Thoracic aorta (tissue), 2 donors: ENCODE results near the gene TRPC4AP. TPM values are rescaled to one million over a fixed set of nuclear protein-coding genes. Genes with fewer than 3 reads are reported as not detected.

ENCODE experiments used
- ATAC-seq: fragments of 150-250 bp; one replicate; pipeline ENCODE4 v1.8.0; 2017; ENCODE audit warnings: low read depth; ENCODE audit not compliant: insufficient number of reproducible peaks, low FRiP score
- DNase-seq: peaks from one replicate; pipeline ENCODE4 v3.0.0-alpha.2; 2020; ENCODE audit warnings: low spot score
- H3K27ac ChIP-seq, 2 donors: fragments of 200-600 bp; sonication (generic); 1 replicate in 1 of 2; 2 replicates in 1 of 2; pipeline ENCODE4 v1.5.1; 2016; ENCODE audit warnings: mild to moderate bottlenecking in 2 of 2, moderate library complexity in 2 of 2
- H3K27me3 ChIP-seq: fragments of 200-600 bp; sonication (generic); replicated peaks from 2 replicates; pipeline ENCODE4 v1.6.0; 2016; ENCODE audit warnings: mild to moderate bottlenecking; ENCODE audit not compliant: insufficient read depth
- H3K36me3 ChIP-seq: fragments of 200-600 bp; sonication (generic); one replicate; pipeline ENCODE4 v1.5.1; 2016
- H3K4me1 ChIP-seq, 2 donors: fragments of 200-600 bp; sonication (generic); 1 replicate in 1 of 2; 2 replicates in 1 of 2; pipeline versions ENCODE4 v1.5.1 to v1.6.0; 2016; ENCODE audit warnings: low read depth in 2 of 2, mild to moderate bottlenecking in 1 of 2; ENCODE audit not compliant: control insufficient read depth in 1 of 2
- H3K4me3 ChIP-seq: fragments of 200-600 bp; sonication (generic); 2 replicates; pipeline ENCODE4 v1.5.1; 2016; ENCODE audit warnings: mild to moderate bottlenecking
- H3K9me3 ChIP-seq: fragments of 200-600 bp; sonication (generic); 2 replicates; pipeline ENCODE4 v1.5.1; 2016
- total RNA-seq, 2 donors: library from RNA; depleted of rRNA; stranded (reverse); fragments of >200 nt; gene quantifications; one replicate each; pipeline versions ENCODE4 v1.1.0 to v1.2.3, GENCODE V29; 2016
- TF ChIP-seq, protein P1 (sequence below): fragments of 200-600 bp; sonication (generic); IDR thresholded peaks from one replicate; pipeline ENCODE4 v1.5.1; 2019; ENCODE audit warnings: antibody characterized with exemption

TRPC4AP gene
- total RNA-seq, 2 donors from 2014 or later: 65.8 to 73.6 TPM

DNA sequence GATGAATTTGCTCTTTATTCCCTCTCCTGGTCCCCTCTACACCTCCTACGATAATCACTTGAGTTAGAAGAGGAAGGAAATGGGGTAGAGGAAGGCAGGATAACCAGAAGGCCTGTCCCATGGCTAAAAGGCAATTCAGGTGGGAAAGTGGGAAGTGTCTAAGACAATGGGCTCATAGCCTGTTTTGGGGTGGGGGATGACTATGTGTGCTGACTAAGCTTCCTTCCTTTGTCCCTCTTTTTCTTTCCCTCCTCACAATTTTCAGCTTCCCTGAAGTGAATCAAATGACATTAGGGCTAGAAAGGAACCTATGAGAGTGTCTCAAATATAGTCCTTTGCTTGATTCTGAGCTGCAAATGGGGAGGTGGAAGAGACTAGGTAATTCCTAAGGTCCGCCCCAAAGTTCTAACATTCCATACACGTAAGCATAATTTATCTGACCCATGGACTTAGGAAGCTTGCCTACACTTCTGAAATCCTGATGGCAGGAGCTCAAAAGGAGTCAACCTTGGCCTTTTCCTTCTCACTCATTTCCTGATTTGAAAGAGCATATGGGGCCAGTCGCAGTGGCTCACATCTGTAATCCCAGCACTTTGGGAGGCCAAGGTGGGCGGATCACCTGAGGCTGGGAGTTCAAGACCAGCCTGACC is 30.3 kb upstream of the TRPC4AP start:
- TF ChIP-seq, protein P1, sequence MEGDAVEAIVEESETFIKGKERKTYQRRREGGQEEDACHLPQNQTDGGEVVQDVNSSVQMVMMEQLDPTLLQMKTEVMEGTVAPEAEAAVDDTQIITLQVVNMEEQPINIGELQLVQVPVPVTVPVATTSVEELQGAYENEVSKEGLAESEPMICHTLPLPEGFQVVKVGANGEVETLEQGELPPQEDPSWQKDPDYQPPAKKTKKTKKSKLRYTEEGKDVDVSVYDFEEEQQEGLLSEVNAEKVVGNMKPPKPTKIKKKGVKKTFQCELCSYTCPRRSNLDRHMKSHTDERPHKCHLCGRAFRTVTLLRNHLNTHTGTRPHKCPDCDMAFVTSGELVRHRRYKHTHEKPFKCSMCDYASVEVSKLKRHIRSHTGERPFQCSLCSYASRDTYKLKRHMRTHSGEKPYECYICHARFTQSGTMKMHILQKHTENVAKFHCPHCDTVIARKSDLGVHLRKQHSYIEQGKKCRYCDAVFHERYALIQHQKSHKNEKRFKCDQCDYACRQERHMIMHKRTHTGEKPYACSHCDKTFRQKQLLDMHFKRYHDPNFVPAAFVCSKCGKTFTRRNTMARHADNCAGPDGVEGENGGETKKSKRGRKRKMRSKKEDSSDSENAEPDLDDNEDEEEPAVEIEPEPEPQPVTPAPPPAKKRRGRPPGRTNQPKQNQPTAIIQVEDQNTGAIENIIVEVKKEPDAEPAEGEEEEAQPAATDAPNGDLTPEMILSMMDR: no peak
- ATAC-seq (no peak), DNase-seq (no peak)
- no peak overlapping the region for H3K27ac ChIP-seq
- H3K27me3 ChIP-seq: no peaks in the 10 kb centered on the region
- no peak overlapping the region for H3K4me3 ChIP-seq
- peaks cover 58% of the 10 kb centered on the region for H3K36me3 ChIP-seq
- no peaks in the 10 kb centered on the region for H3K9me3 ChIP-seq
- H3K4me1 ChIP-seq: peaks cover 9 to 15% of the 10 kb centered on the region in 2 donors

DNA sequence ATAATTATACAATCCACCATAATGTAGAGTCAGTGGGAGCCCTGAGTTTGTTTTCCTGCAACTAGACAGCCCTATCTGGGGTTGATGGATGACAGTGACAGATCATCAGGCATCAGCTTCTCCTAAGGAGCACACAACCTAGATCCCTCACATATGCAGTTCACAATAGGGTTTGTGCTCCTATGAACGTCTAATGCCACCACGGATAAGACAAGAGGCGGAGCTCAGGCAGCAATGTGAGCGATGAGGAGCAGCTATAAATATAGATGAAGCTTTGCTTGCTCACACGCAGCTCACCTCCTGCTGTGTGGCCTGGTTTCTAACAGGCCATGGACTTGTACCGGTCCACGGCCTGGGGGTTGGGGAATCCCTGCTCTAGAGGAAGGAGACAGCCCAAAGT is 28.6 kb upstream of the TRPC4AP start:
- Histone ChIP-seq H3K9me3 (no peaks in the 10 kb centered on the region), H3K27me3 (no peaks in the 10 kb centered on the region), H3K4me1 (peaks cover 13 to 22% of the 10 kb centered on the region in 2 donors), H3K27ac (no peak overlapping the region), H3K4me3 (no peak overlapping the region), H3K36me3 (peaks cover 56% of the 10 kb centered on the region)
- DNase-seq: no peak
- ATAC-seq: no peak
- TF ChIP-seq, protein P1: no peak

DNA sequence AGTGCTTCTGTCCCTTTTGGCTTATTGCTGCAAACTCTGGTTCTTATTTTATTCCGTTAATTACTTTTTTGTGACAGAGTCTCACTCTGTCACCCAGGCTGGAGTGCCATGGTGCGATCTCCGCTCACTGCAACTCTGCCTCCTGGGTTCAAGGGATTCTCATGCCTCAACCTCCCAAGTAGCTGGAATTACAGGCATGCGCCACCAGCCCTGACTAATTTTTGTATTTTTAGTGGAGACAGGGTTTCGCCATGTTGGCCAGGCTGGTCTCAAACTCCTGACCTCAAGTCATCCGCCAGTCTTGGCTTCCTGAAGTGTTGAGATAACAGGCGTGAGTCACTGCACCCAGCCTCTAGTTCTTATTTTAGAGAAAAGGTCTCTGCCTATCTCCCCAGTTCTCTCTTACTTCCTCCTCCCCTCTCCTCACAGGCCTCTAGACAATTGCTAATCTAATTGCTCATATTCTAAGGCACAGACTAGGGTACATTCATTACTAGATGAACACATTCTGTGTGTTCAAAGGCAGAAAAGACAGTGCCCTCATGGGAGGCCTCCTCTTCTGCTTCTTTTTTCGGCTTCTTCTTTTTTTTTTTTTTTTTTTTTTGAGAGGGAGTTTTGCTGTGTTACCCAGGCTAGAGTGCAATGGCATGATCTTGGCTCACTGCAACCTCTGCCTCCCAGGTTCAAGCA is 27.6 kb upstream of the TRPC4AP start:
- peak; percentile 33 for DNase-seq

GRCh38 chr20:35117629-35118028 is 25.0 kb upstream of the TRPC4AP start:
- H3K4me3 ChIP-seq: no peak overlapping the region
- H3K4me1 ChIP-seq: peaks cover 13 to 22% of the 10 kb centered on the region in 2 donors
- TF ChIP-seq, protein P1: no peak
- H3K27me3 ChIP-seq: no peaks in the 10 kb centered on the region
- no peaks in the 10 kb centered on the region for H3K9me3 ChIP-seq
- ATAC-seq (no peak), DNase-seq (no peak)
- H3K36me3 ChIP-seq: peaks cover 45% of the 10 kb centered on the region
- H3K27ac ChIP-seq: peak overlapping the region in 1 of 2 donors; percentile 46

More for the DNA sequence above, 27.6 kb upstream of the TRPC4AP start:
- Histone ChIP-seq H3K27me3 (no peaks in the 10 kb centered on the region), H3K36me3 (peaks cover 58% of the 10 kb centered on the region), H3K9me3 (no peaks in the 10 kb centered on the region), H3K4me1 (peaks cover 13 to 22% of the 10 kb centered on the region in 2 donors), H3K4me3 (no peak overlapping the region), H3K27ac (peak overlapping the region in 1 of 2 donors; percentile 57)
- TF ChIP-seq, protein P1: no peak
- no peak for ATAC-seq

- DNase-seq (no peak), ATAC-seq (no peak)
- peak overlapping the region in 1 of 2 donors; percentile 46 for H3K27ac ChIP-seq
- H3K4me1 ChIP-seq: peaks cover 13 to 22% of the 10 kb centered on the region in 2 donors
- no peak overlapping the region for H3K4me3 ChIP-seq
- no peaks in the 10 kb centered on the region for H3K9me3 ChIP-seq
- no peaks in the 10 kb centered on the region for H3K27me3 ChIP-seq
- H3K36me3 ChIP-seq: peaks cover 41% of the 10 kb centered on the region
- TF ChIP-seq, protein P1: no peak
These were observed 24.6 kb upstream of the TRPC4AP start for GRCh38 chr20:35117196-35117595.
